GM21515 (cell line): ENCODE results near the gene BCAN.

Experiments
- ATAC-seq: cut with Tn5 transposase; IDR thresholded peaks from one replicate; pipeline ENCODE4 v1.9.1; 2021; ENCODE audit not compliant: unreplicated experiment

The BCAN gene

GRCh38 chr1:156693848-156694689 is 52.2 kb downstream of the BCAN start:
- ATAC-seq: no peak

- ATAC-seq: no peak
Observed at GRCh38 chr1:156694690-156694962, 52.7 kb downstream of the BCAN start.

GRCh38 chr1:156696755-156697154 is 54.8 kb downstream of the BCAN start:
- ATAC-seq: no peak

- no peak for ATAC-seq
Observed at GRCh38 chr1:156697481-156697880, 55.6 kb downstream of the BCAN start.

- ATAC-seq: no peak
Observed at GRCh38 chr1:156698995-156699394, 57.1 kb downstream of the BCAN start.

GRCh38 chr1:156700736-156701531 is 59.0 kb downstream of the BCAN start:
- no peak for ATAC-seq

GRCh38 chr1:156703336-156703735 is 61.4 kb downstream of the BCAN start:
- no peak for ATAC-seq

- no peak for ATAC-seq
Observed at GRCh38 chr1:156703741-156704140, 61.8 kb downstream of the BCAN start.

- no peak for ATAC-seq
Observed at GRCh38 chr1:156704166-156704711, 62.3 kb downstream of the BCAN start.

- ATAC-seq: no peak
Observed at GRCh38 chr1:156704930-156705320, 63.0 kb downstream of the BCAN start.

GRCh38 chr1:156705321-156705917 is 63.5 kb downstream of the BCAN start, which contains the start of gene CRABP2:
Gene CRABP2, minus strand, starts transcription at chr1:156705583. Its CDS starts 137 bp downstream, at chr1:156705446.
- no peak for ATAC-seq

GRCh38 chr1:156705918-156706656 is 64.2 kb downstream of the BCAN start:
- ATAC-seq: no peak

- no peak for ATAC-seq
Observed at GRCh38 chr1:156706657-156707416, 64.9 kb downstream of the BCAN start.

GRCh38 chr1:156707417-156708217 is 65.7 kb downstream of the BCAN start:
- ATAC-seq: no peak

GRCh38 chr1:156708218-156708661 is 66.3 kb downstream of the BCAN start:
- no peak for ATAC-seq

GRCh38 chr1:156709031-156709430 is 67.1 kb downstream of the BCAN start:
- ATAC-seq: no peak
